ENCODE data around the gene TAS1R3. TPM values are rescaled to one million over a fixed set of nuclear protein-coding genes. Genes with fewer than 3 reads are reported as not detected.

The TAS1R3 gene
- total RNA-seq, 2 donors from 2014 or later: 0.81 to 0.89 TPM

GRCh38 chr1:1330366-1331067 is 563 bp upstream of the TAS1R3 start:
- no peaks in the 10 kb centered on the region for H3K36me3 Mint-ChIP-seq
- H3K9me3 Mint-ChIP-seq: no peaks in the 10 kb centered on the region
- ATAC-seq (no peak), DNase-seq (ENCODE audit: low spot score) (no peak)
- H3K27ac Mint-ChIP-seq: no peak overlapping the region
- no peaks in the 10 kb centered on the region for H3K27me3 Mint-ChIP-seq
- H3K4me1 Mint-ChIP-seq (ENCODE audit: low read depth in 2 of 2): peaks cover 4 to 7% of the 10 kb centered on the region in 2 donors
- no peak overlapping the region for H3K4me3 Mint-ChIP-seq

GRCh38 chr1:1332031-1332755 is 1.1 kb downstream of the TAS1R3 start:
- Mint-ChIP-seq H3K4me1 (ENCODE audit: low read depth in 2 of 2) (peaks cover 4% of the 10 kb centered on the region in 2 donors), H3K27me3 (no peaks in the 10 kb centered on the region), H3K9me3 (no peaks in the 10 kb centered on the region), H3K36me3 (no peaks in the 10 kb centered on the region), H3K4me3 (no peak overlapping the region), H3K27ac (no peak overlapping the region)
- DNase-seq (ENCODE audit: low spot score): no peak
- ATAC-seq: no peak

- no peaks in the 10 kb centered on the region for H3K9me3 Mint-ChIP-seq
- no peak for DNase-seq (ENCODE audit: low spot score)
- peaks cover 4% of the 10 kb centered on the region in 2 donors for H3K4me1 Mint-ChIP-seq (ENCODE audit: low read depth in 2 of 2)
- H3K27ac Mint-ChIP-seq: no peak overlapping the region
- no peaks in the 10 kb centered on the region for H3K27me3 Mint-ChIP-seq
- ATAC-seq: no peak
- no peak overlapping the region for H3K4me3 Mint-ChIP-seq
- no peaks in the 10 kb centered on the region for H3K36me3 Mint-ChIP-seq
Measured at GRCh38 chr1:1332774-1333480, 1.8 kb downstream of the TAS1R3 start.

GRCh38 chr1:1333551-1334241 is 2.6 kb downstream of the TAS1R3 start:
- Mint-ChIP-seq H3K4me1 (ENCODE audit: low read depth in 2 of 2) (peaks cover 4% of the 10 kb centered on the region in 2 donors), H3K36me3 (no peaks in the 10 kb centered on the region)

DNA sequence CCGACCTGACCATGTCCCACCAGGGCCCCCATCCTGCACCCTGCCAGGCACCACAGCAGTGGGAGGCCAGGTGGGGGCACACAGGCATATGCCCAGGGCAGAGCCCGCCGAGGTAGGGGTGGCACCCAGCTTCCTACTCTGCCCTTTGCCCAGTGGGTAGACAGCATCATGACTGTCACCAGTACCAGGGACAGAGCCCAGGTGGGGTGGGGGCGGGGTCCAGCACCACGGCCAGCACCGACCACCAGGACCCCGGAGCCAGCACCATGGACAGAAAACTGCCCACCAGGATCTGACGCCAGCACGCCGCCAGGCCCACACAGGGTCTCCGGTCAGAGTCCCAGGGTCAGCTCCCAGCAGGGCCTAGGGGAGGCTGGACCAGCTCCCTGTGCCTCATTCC is 3.8 kb downstream of the TAS1R3 start:
- ATAC-seq (no peak), DNase-seq (ENCODE audit: low spot score) (no peak)
- Mint-ChIP-seq H3K4me1 (ENCODE audit: low read depth in 2 of 2) (peaks cover 2 to 3% of the 10 kb centered on the region in 2 donors), H3K27ac (no peak overlapping the region), H3K4me3 (no peak overlapping the region), H3K9me3 (no peaks in the 10 kb centered on the region), H3K36me3 (no peaks in the 10 kb centered on the region), H3K27me3 (no peaks in the 10 kb centered on the region)

More at GRCh38 chr1:1333551-1334241, 2.6 kb downstream of the TAS1R3 start:
- Mint-ChIP-seq H3K27me3 (no peaks in the 10 kb centered on the region), H3K27ac (no peak overlapping the region), H3K4me3 (no peak overlapping the region), H3K9me3 (no peaks in the 10 kb centered on the region)
- ATAC-seq: no peak
- DNase-seq (ENCODE audit: low spot score): no peak

DNA sequence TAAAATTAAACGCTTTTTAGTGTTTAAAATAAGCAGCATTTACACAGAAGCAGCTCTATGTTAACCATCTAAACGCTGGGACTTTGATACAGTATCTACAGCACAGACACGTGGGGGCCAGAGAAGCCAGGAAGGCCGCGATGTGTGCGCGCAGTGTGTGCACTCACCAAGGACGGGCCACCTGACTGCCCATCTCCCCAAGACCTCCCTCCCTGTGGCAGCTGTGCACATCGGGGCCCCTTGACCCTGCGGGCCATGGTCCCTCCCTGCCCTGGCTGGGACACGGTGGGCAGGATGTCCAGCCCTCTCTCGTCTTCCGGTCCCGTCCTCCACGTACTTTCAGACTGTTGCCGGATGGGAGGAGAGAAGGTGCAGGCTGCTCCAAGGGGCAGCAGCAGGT is 4.2 kb downstream of the TAS1R3 start:
- H3K4me3 Mint-ChIP-seq: no peak overlapping the region
- DNase-seq (ENCODE audit: low spot score) (no peak), ATAC-seq (no peak)
- no peaks in the 10 kb centered on the region for H3K36me3 Mint-ChIP-seq
- H3K27ac Mint-ChIP-seq: no peak overlapping the region
- no peaks in the 10 kb centered on the region for H3K9me3 Mint-ChIP-seq
- H3K4me1 Mint-ChIP-seq (ENCODE audit: low read depth in 2 of 2): peaks cover 0 to 2% of the 10 kb centered on the region in 2 donors
- no peaks in the 10 kb centered on the region for H3K27me3 Mint-ChIP-seq

- no peaks in the 10 kb centered on the region for H3K27me3 Mint-ChIP-seq
- no peak for ATAC-seq
- no peak overlapping the region for H3K4me3 Mint-ChIP-seq
- no peaks in the 10 kb centered on the region for H3K9me3 Mint-ChIP-seq
- no peak overlapping the region for H3K27ac Mint-ChIP-seq
- peaks cover 0 to 2% of the 10 kb centered on the region in 2 donors for H3K4me1 Mint-ChIP-seq (ENCODE audit: low read depth in 2 of 2)
- DNase-seq (ENCODE audit: low spot score): no peak
- no peaks in the 10 kb centered on the region for H3K36me3 Mint-ChIP-seq
Measured at GRCh38 chr1:1335792-1336248, 4.7 kb downstream of the TAS1R3 start.

GRCh38 chr1:1336446-1336845 is 5.4 kb downstream of the TAS1R3 start:
- DNase-seq (ENCODE audit: low spot score) (no peak), ATAC-seq (no peak)
- Mint-ChIP-seq H3K27ac (no peak overlapping the region), H3K4me3 (no peak overlapping the region), H3K4me1 (ENCODE audit: low read depth in 2 of 2) (peaks cover 0 to 6% of the 10 kb centered on the region in 2 donors), H3K9me3 (no peaks in the 10 kb centered on the region), H3K27me3 (no peaks in the 10 kb centered on the region), H3K36me3 (no peaks in the 10 kb centered on the region)

GRCh38 chr1:1336931-1337792 is 6.1 kb downstream of the TAS1R3 start:
- Mint-ChIP-seq H3K36me3 (no peaks in the 10 kb centered on the region), H3K9me3 (no peaks in the 10 kb centered on the region), H3K4me3 (no peak overlapping the region), H3K27me3 (no peaks in the 10 kb centered on the region), H3K27ac (no peak overlapping the region), H3K4me1 (ENCODE audit: low read depth in 2 of 2) (peaks cover 0 to 6% of the 10 kb centered on the region in 2 donors)
- DNase-seq (ENCODE audit: low spot score) (no peak), ATAC-seq (no peak)

DNA sequence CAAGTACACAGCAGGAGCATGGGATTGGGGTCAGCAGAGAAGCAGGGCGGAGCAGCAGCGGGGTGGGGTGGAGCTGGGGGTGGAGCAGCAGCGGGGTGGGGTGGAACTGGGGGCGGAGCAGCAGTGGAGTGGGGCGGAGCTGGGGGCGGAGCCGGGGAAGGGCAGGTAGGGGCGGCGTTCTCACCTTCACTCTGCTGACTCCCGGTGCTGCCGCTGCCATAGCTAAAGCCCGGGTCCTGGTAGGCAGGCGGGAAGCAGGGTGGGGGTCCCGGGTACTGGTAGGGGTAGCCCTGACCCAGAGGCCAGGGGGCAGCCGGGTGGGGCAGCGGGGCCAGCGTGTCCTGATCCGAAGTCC is 6.7 kb downstream of the TAS1R3 start:
- ATAC-seq: peak in 1 of 2 donors; percentile 43
- no peaks in the 10 kb centered on the region for H3K36me3 Mint-ChIP-seq
- H3K27ac Mint-ChIP-seq: no peak overlapping the region
- H3K4me1 Mint-ChIP-seq (ENCODE audit: low read depth in 2 of 2): peaks cover 0 to 6% of the 10 kb centered on the region in 2 donors
- no peaks in the 10 kb centered on the region for H3K9me3 Mint-ChIP-seq
- no peaks in the 10 kb centered on the region for H3K27me3 Mint-ChIP-seq
- H3K4me3 Mint-ChIP-seq: no peak overlapping the region
- no peak for DNase-seq (ENCODE audit: low spot score)

GRCh38 chr1:1338278-1338677 is 7.2 kb downstream of the TAS1R3 start:
- Mint-ChIP-seq H3K27ac (no peak overlapping the region), H3K4me1 (ENCODE audit: low read depth in 2 of 2) (peaks cover 0 to 6% of the 10 kb centered on the region in 2 donors), H3K36me3 (no peaks in the 10 kb centered on the region), H3K9me3 (no peaks in the 10 kb centered on the region), H3K27me3 (no peaks in the 10 kb centered on the region), H3K4me3 (no peak overlapping the region)
- ATAC-seq: no peak
- no peak for DNase-seq (ENCODE audit: low spot score)

DNA sequence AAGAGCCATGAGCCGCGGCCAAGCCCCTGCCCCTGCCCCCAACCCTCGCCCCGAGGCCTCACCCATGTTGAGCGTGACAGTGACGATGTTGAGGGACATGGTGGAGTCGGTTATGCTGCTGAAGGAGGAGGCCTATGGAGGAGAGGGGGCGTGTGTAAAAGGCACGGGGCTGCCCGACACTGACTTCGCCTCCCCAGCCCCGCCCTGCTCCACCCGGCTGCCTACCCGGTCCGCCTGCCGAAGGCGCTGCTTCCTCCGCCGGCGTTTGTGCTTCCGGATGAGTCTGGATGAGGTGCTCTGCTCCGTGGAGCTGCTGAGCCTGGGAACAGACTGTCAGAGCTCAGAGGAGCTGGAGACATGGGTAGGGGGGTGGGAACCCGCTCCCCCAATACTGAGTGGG is 9.1 kb downstream of the TAS1R3 start:
- Mint-ChIP-seq H3K27ac (no peak overlapping the region), H3K36me3 (no peaks in the 10 kb centered on the region), H3K9me3 (no peaks in the 10 kb centered on the region), H3K4me1 (ENCODE audit: low read depth in 2 of 2) (peaks cover 0 to 9% of the 10 kb centered on the region in 2 donors), H3K27me3 (no peaks in the 10 kb centered on the region), H3K4me3 (no peak overlapping the region)
- DNase-seq (ENCODE audit: low spot score) (no peak), ATAC-seq (no peak)
